ENCODE results near the gene NUMBL.

DNA sequence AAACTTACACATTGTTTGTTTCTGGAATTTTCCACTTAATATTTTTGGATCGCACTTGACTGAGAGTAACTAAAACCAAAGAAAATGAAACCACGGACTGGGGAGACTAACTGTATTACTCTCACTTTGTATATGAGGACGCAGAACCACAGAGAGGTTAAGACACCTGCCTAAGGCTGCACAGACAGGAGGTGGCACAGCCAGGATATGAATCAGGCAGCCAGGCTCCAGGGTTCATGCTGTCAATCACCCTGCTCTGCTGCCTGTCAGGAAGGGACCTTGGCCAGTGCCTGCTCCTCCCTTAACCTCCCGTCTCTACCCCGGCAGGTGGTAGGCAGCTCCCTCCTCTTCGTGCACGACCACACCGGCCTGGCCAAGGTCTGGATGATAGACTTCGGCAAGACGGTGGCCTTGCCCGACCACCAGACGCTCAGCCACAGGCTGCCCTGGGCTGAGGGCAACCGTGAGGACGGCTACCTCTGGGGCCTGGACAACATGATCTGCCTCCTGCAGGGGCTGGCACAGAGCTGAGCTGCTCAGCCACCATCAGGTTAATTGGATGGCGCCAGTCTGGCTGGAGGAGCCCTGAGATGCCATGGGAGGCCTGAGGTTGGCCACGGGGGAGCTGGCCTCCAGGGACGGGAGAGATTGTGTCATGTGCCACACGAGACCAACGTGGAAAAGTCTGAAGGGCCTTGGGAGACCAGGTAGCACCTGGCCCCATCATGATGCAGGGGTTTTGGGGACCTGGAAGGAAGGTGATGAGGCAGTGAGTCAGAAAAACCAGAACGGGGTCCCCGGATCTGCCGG lies 48.8 kb upstream of the NUMBL start:
- TF ChIP-seq POLR2A (IDR thresholded peaks at IDR 0.05): no peak
- no peak for TF ChIP-seq POLR2AphosphoS5 (IDR thresholded peaks at IDR 0.05)

Data from suprapubic skin (tissue), 4 donors.